DOHH2 (cell line): Measurements from ENCODE around the gene OTOF.

ENCODE experiments used
- H3F3A ChIP-seq: fragments of 200-600 bp; sonication (generic), shearing (Covaris generic); 2 replicates; pipeline ENCODE4 v1.6.0; 2016; ENCODE audit warnings: antibody characterized with exemption, mild to moderate bottlenecking; ENCODE audit not compliant: control insufficient read depth, insufficient read depth
- H3K27ac ChIP-seq: fragments of 200-600 bp; sonication (generic); 2 replicates; pipeline ENCODE4 v1.5.1; 2014; ENCODE audit warnings: low read depth, mild to moderate bottlenecking, low read length, moderate library complexity
- H3K27me3 ChIP-seq: fragments of 200-600 bp; sonication (generic); 2 replicates; pipeline ENCODE4 v1.6.1; 2014; ENCODE audit warnings: mild to moderate bottlenecking, low read length, mixed read lengths; ENCODE audit not compliant: control insufficient read depth
- H3K36me3 ChIP-seq: fragments of 200-600 bp; sonication (generic); 2 replicates; pipeline ENCODE4 v1.6.1; 2014; ENCODE audit warnings: mild to moderate bottlenecking, low read length, moderate library complexity, mixed read lengths; ENCODE audit not compliant: control insufficient read depth
- H3K4me1 ChIP-seq: fragments of 200-600 bp; sonication (generic); 2 replicates; pipeline ENCODE4 v1.6.1; 2014; ENCODE audit warnings: mild to moderate bottlenecking, low read length, mixed read lengths; ENCODE audit not compliant: control insufficient read depth
- H3K4me2 ChIP-seq: fragments of 200-600 bp; sonication (generic); 2 replicates; pipeline ENCODE4 v1.6.0; 2014; ENCODE audit warnings: mild to moderate bottlenecking, low read length, moderate library complexity
- H3K4me3 ChIP-seq: fragments of 200-600 bp; sonication (generic); 2 replicates; pipeline ENCODE4 v1.5.1; 2014; ENCODE audit warnings: mild to moderate bottlenecking, low read length, mixed read lengths
- H3K79me2 ChIP-seq: fragments of 200-600 bp; sonication (generic); 2 replicates; pipeline ENCODE4 v1.6.1; 2014; ENCODE audit warnings: mild to moderate bottlenecking, low read length, mixed read lengths; ENCODE audit not compliant: control insufficient read depth
- H3K9me2 ChIP-seq: fragments of 200-600 bp; sonication (generic); replicated peaks from 2 replicates; pipeline ENCODE4 v1.6.1; 2014; ENCODE audit warnings: mild to moderate bottlenecking, low read length, mixed read lengths; ENCODE audit not compliant: control insufficient read depth
- H3K9me3 ChIP-seq: fragments of 200-600 bp; sonication (generic); 2 replicates; pipeline ENCODE4 v1.6.1; 2014; ENCODE audit warnings: antibody characterized with exemption, low read length, mixed read lengths; ENCODE audit not compliant: control insufficient read depth, insufficient read depth
- H4K20me1 ChIP-seq: fragments of 200-600 bp; sonication (generic); 2 replicates; pipeline ENCODE4 v1.6.0; 2014; ENCODE audit warnings: low read depth, mild to moderate bottlenecking, antibody characterized with exemption, low read length, moderate library complexity; ENCODE audit not compliant: control insufficient read depth, insufficient read depth
- CTCF ChIP-seq: fragments of 200-600 bp; sonication (generic); IDR thresholded peaks from one replicate; pipeline ENCODE4 v1.5.1; 2014; ENCODE audit warnings: antibody characterized with exemption, mild to moderate bottlenecking, low read depth, low read length; ENCODE audit not compliant: poor library complexity, severe bottlenecking
- EZH2phosphoT487 ChIP-seq: fragments of 200-600 bp; sonication (generic); IDR thresholded peaks from 2 replicates; pipeline ENCODE4 v1.6.1; 2017; ENCODE audit warnings: borderline replicate concordance, mild to moderate bottlenecking, antibody characterized with exemption, low read length, moderate library complexity, mixed read lengths

The OTOF gene

GRCh38 chr2:26474261-26474785 lies 3.6 kb downstream of the OTOF start:
- Histone ChIP-seq H3F3A (no peaks in the 10 kb centered on the region), H3K27me3 (no peaks in the 10 kb centered on the region), H3K79me2 (no peaks in the 10 kb centered on the region), H3K27ac (no peak overlapping the region), H3K4me3 (no peak overlapping the region), H3K4me1 (no peaks in the 10 kb centered on the region), H3K4me2 (no peak overlapping the region), H4K20me1 (no peaks in the 10 kb centered on the region), H3K36me3 (no peaks in the 10 kb centered on the region), H3K9me2 (no peaks in the 10 kb centered on the region), H3K9me3 (peaks cover 13% of the 10 kb centered on the region; the same call in 1 of the 2 replicates)
- no peak for TF ChIP-seq EZH2phosphoT487
- TF ChIP-seq CTCF: no peak

GRCh38 chr2:26473796-26474195 lies 4.1 kb downstream of the OTOF start:
- Histone ChIP-seq H4K20me1 (no peaks in the 10 kb centered on the region), H3K9me3 (peaks cover 14% of the 10 kb centered on the region; the same call in 1 of the 2 replicates), H3K36me3 (no peaks in the 10 kb centered on the region), H3K4me3 (no peak overlapping the region), H3K9me2 (no peaks in the 10 kb centered on the region), H3K79me2 (no peaks in the 10 kb centered on the region), H3K4me2 (no peak overlapping the region), H3F3A (no peaks in the 10 kb centered on the region), H3K27ac (no peak overlapping the region), H3K4me1 (no peaks in the 10 kb centered on the region), H3K27me3 (no peaks in the 10 kb centered on the region)
- TF ChIP-seq EZH2phosphoT487 (no peak), CTCF (no peak)

- H4K20me1 ChIP-seq: no peaks in the 10 kb centered on the region
- no peak for TF ChIP-seq EZH2phosphoT487
- H3K27ac ChIP-seq: no peak overlapping the region
- no peaks in the 10 kb centered on the region for H3K4me1 ChIP-seq
- no peaks in the 10 kb centered on the region for H3F3A ChIP-seq
- H3K27me3 ChIP-seq: no peaks in the 10 kb centered on the region
- H3K9me2 ChIP-seq: no peaks in the 10 kb centered on the region
- H3K4me3 ChIP-seq: no peak overlapping the region
- H3K9me3 ChIP-seq: peaks cover 14% of the 10 kb centered on the region; the same call in 1 of the 2 replicates
- H3K36me3 ChIP-seq: no peaks in the 10 kb centered on the region
- no peak overlapping the region for H3K4me2 ChIP-seq
- no peaks in the 10 kb centered on the region for H3K79me2 ChIP-seq
Measured at GRCh38 chr2:26472821-26473655, 4.9 kb downstream of the OTOF start.
